Measurements from ENCODE around the gene ADIPOR1. TPM values are rescaled to one million over a fixed set of nuclear protein-coding genes. Genes with fewer than 3 reads are reported as not detected.
"Not testable (repeated sequence)": the region's sequence is repeated elsewhere in the genome, so short reads cannot be mapped to it uniquely, and the experiment has no call there.

The ADIPOR1 gene
- total RNA-seq, 2 donors from 2014 or later: 86.0 to 148 TPM

- H3K27ac ChIP-seq: no peak overlapping the region
- no peak for DNase-seq (ENCODE audit: low spot score)
- peaks cover 2% of the 10 kb centered on the region for H3K27me3 ChIP-seq (replicated peaks; ENCODE audit: insufficient read depth)
- no peaks in the 10 kb centered on the region for H3K9me3 ChIP-seq
- intact Hi-C loops (cut with DNase I): no loop called here
- H3K4me1 ChIP-seq (replicated peaks): no peaks in the 10 kb centered on the region
- H3K36me3 ChIP-seq: no peaks in the 10 kb centered on the region
- TF ChIP-seq POLR2A (IDR thresholded peaks at IDR 0.05) (no peak), POLR2AphosphoS5 (IDR thresholded peaks at IDR 0.05) (no peak), CTCF (IDR thresholded peaks at IDR 0.05) (no peak)
- no peak overlapping the region for H3K4me3 ChIP-seq
Observed at GRCh38 chr1:202991112-202991511, 33.0 kb upstream of the ADIPOR1 start.

- Histone ChIP-seq H3K4me3 (no peak overlapping the region), H3K4me1 (replicated peaks) (no peaks in the 10 kb centered on the region), H3K27me3 (replicated peaks; ENCODE audit: insufficient read depth) (no peaks in the 10 kb centered on the region), H3K9me3 (no peaks in the 10 kb centered on the region), H3K27ac (no peak overlapping the region), H3K36me3 (no peaks in the 10 kb centered on the region)
- TF ChIP-seq CTCF (IDR thresholded peaks at IDR 0.05): no peak
- TF ChIP-seq POLR2A (IDR thresholded peaks at IDR 0.05): no peak
- no peak for TF ChIP-seq POLR2AphosphoS5 (IDR thresholded peaks at IDR 0.05)
- WGBS: 93% methylated on average over 2 of the region's 2 CpGs
- no peak for DNase-seq (ENCODE audit: low spot score)
- intact Hi-C loops (cut with DNase I): no loop called here
Observed at GRCh38 chr1:202989879-202990278, 31.8 kb upstream of the ADIPOR1 start.

DNA sequence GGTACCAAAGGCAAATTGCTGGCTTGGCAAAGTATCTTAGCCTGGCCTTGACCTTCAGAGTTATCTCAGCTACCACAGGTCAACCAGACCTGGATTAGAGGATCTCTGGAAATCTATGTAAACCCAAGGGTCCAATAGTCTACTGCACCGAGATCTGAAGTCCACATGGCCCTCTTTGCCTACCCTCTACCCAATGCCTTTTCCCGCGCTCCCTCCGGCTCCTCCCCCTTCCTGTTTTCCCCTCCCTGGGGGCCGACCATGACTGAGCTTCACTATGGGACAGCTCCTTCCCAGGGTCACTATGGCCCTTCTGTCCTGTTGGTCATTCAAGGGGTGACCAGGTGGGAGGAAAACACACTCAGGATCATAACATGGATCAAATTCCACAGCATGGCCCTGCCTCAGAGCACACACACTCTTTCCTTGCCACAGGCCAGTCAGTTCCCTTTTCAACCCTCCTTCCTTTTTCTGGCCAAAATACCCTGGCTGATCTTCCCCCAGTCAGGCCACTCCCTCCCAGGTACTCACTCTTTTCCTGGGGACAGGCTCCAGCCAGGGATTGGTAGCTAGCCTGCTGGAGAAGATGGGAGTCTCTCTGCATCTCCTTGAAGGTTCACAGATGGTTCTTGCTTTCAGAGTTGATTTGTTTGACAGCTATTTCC is 29.9 kb upstream of the ADIPOR1 start:
- no peak for DNase-seq (ENCODE audit: low spot score)
- Histone ChIP-seq H3K4me3 (no peak overlapping the region), H3K27ac (no peak overlapping the region), H3K27me3 (replicated peaks; ENCODE audit: insufficient read depth) (no peaks in the 10 kb centered on the region), H3K36me3 (no peaks in the 10 kb centered on the region), H3K9me3 (no peaks in the 10 kb centered on the region), H3K4me1 (replicated peaks) (no peaks in the 10 kb centered on the region)
- intact Hi-C loops (cut with DNase I): no loop called here
- WGBS: 67% methylated on average over 5 of the region's 5 CpGs
- TF ChIP-seq POLR2AphosphoS5 (IDR thresholded peaks at IDR 0.05): no peak
- no peak for TF ChIP-seq POLR2A (IDR thresholded peaks at IDR 0.05)
- no peak for TF ChIP-seq CTCF (IDR thresholded peaks at IDR 0.05)

DNA sequence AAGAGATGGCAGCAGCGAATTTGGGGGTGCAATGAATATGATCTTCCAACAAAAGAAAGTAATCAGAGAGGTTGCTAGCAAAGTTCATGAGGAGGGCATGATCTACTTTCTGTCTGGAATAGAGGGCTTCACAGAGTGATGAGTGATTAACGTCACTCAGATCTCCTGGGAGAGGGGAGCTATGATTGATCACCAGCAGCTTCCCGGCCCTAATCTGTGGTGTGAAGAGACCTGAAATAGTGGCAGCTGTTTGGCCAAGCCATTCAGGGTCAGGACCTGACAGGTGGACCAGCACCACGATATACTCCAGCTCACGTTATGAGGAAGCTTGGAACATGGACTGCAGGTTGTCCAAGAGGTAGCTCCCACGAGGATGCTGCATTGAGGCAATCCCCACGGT is 29.1 kb upstream of the ADIPOR1 start:
- Histone ChIP-seq H3K27me3 (replicated peaks; ENCODE audit: insufficient read depth) (no peaks in the 10 kb centered on the region), H3K27ac (no peak overlapping the region), H3K4me3 (no peak overlapping the region), H3K36me3 (no peaks in the 10 kb centered on the region), H3K4me1 (replicated peaks) (no peaks in the 10 kb centered on the region), H3K9me3 (no peaks in the 10 kb centered on the region)
- no peak for DNase-seq (ENCODE audit: low spot score)
- intact Hi-C loops (cut with DNase I): no loop called here
- 87% methylated on average over 7 of the region's 7 CpGs for WGBS
- TF ChIP-seq POLR2A (IDR thresholded peaks at IDR 0.05) (no peak), CTCF (IDR thresholded peaks at IDR 0.05) (no peak), POLR2AphosphoS5 (IDR thresholded peaks at IDR 0.05) (no peak)

GRCh38 chr1:202986120-202986519 is 28.0 kb upstream of the ADIPOR1 start:
- WGBS: 77% methylated on average over 9 of the region's 9 CpGs
- H3K27ac ChIP-seq; H3K9me3 ChIP-seq; DNase-seq (ENCODE audit: low spot score); intact Hi-C loops (cut with DNase I); H3K4me1 ChIP-seq (replicated peaks); H3K4me3 ChIP-seq; H3K27me3 ChIP-seq (replicated peaks; ENCODE audit: insufficient read depth); H3K36me3 ChIP-seq: not testable (repeated sequence)
